WI38 (cell line): Measurements from ENCODE around the gene PON2.
"Not testable (repeated sequence)": the region's sequence is repeated elsewhere in the genome, so short reads cannot be mapped to it uniquely, and the experiment has no call there.

Source experiments
- H3K4me3 ChIP-seq: 2 replicates; pipeline ENCODE4 v1.5.1; 2011; ENCODE audit warnings: low read depth, mild to moderate bottlenecking, control low read depth, low read length
- CTCF ChIP-seq: IDR thresholded peaks from 2 replicates; pipeline ENCODE4 v1.5.1; 2012; ENCODE audit warnings: low read depth, mild to moderate bottlenecking, control low read depth, low read length

The PON2 gene

DNA sequence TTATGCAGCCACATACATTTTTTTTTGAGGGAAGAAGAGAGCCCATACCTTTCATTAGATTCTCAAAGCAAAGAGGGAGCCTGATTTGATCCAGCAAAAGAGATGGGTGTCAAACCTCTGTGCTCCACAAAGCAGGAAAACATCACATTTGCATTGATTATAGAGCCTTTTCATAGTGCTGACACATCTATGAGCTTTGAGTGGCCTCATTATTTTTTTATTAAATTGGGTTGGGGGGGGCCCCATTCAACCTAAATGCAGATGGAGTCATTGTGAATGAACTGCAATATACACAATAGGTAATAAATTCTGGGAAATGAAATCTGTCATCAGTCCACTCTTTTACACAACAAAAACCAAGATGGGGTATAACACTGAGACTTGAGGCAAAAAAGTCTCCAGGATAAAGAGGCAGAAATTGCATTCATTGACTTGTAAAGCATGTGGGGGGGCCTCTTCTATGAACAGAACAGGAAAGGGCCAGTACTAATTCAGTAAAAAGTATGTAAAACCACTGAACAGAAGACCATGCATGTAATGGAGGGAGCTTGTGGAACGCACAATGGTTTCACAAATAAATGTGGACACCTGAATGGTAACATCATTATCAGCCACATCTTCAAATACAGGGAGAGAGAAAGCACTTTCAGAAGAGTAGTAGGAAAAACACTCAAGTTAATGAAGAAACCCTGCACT is 33.2 kb upstream of the PON2 start:
- H3K4me3 ChIP-seq, result no peak overlapping the region
- TF ChIP-seq CTCF, result no peak

DNA sequence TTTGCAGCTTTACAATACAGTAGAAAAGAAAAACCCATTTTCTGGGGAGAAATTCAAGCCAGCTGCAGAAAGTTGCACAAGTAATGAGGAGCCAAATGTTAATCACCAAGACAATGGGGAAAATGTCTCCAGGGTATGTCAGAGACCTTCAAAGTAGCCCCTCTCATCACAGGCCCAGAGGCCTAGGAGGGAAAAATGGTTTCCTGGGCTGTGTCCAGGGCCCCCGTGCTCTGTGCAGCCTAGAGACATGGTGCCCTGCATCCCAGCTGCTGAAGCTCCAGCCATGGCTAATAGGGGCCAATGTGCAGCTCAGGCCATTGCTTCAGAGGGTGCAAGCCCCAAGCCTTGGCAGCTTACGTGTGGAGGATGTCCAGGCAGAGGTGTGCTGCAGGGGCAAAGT is 25.8 kb upstream of the PON2 start:
- not testable (repeated sequence) for H3K4me3 ChIP-seq

- no peak for TF ChIP-seq CTCF
These were observed 23.1 kb upstream of the PON2 start for GRCh38 chr7:95457947-95458346.

DNA sequence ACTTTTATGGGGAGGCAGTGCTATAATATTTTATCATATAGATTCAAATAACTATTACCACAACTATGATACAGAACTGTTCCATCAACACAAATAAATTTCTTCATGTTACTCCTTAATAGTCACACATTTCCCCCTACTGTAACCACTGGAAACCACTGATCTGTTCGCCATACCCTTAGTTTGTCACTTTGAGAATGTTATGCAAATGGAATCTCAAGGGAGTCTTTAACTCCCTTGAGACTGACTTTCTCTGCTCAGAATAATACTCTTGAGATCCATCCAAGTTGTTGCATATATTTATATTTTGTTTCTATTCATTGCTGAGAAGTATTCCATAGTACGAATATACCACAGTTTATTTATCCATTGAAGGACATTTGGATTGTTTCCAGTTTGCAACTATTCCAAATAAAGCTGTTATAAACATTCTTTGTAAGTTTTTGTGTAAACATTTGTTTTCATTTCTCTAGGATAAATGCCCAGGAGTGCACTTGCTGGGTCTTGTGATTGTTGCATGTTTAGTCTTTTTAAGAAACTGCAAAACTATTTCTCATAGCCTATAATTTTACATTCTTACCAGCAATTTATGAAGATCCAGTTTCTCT is 19.7 kb upstream of the PON2 start:
- no peak overlapping the region for H3K4me3 ChIP-seq
- TF ChIP-seq CTCF, result no peak

More at GRCh38 chr7:95457947-95458346, 23.1 kb upstream of the PON2 start:
- no peak overlapping the region for H3K4me3 ChIP-seq

- no peak for TF ChIP-seq CTCF
- H3K4me3 ChIP-seq, result no peak overlapping the region
These were observed 11.8 kb upstream of the PON2 start for GRCh38 chr7:95446618-95447017.

GRCh38 chr7:95444796-95445195 is 10.0 kb upstream of the PON2 start:
- no peak for TF ChIP-seq CTCF
- no peak overlapping the region for H3K4me3 ChIP-seq

DNA sequence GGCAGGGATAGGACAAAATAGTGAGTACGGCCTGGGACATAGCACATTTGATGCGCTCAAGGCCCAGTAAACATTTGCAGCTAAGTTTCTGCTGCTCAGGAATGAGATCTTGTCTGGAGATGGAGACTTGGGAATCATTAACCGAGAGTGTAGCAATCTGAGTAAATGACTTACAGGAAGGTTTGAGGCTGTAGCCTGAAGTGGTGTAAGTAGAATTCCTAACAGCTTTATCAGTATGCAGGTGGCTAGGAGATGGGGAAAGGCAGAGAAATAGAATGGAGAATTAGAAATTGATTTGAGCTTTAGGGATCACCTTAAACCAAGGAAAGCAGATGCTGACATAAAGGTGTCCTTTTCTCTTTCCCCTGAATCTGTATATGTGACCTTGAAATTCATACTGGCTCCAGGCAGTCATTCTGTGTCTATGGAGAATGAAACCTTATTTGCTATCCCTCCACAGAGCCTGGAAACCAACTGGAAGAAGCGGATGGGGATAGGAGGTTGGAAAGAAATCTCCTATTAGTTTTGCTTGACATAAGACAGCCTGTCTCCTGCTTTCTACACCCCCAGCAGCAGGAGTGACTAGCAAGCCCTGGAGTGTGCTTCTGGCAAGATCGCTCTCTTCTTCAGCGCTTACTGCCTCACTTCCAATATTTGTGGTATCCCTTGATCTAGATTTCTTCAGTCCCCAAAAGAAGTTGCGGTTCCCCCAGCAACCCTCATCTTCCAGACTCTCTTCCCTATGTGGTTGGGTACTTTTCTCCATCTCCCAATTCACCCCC is 6.4 kb upstream of the PON2 start:
- TF ChIP-seq CTCF, result no peak
- no peak overlapping the region for H3K4me3 ChIP-seq
